SKM-1 (cell line): ENCODE data around the gene ANP32A.
"Not testable (repeated sequence)": the region's sequence is repeated elsewhere in the genome, so short reads cannot be mapped to it uniquely, and the experiment has no call there.

Source experiments
- DNase-seq: peaks from one replicate; lab custom pipeline; 2025; ENCODE audit not compliant: unreplicated experiment; lab: John Stamatoyannopoulos, UW

ANP32A gene

DNA sequence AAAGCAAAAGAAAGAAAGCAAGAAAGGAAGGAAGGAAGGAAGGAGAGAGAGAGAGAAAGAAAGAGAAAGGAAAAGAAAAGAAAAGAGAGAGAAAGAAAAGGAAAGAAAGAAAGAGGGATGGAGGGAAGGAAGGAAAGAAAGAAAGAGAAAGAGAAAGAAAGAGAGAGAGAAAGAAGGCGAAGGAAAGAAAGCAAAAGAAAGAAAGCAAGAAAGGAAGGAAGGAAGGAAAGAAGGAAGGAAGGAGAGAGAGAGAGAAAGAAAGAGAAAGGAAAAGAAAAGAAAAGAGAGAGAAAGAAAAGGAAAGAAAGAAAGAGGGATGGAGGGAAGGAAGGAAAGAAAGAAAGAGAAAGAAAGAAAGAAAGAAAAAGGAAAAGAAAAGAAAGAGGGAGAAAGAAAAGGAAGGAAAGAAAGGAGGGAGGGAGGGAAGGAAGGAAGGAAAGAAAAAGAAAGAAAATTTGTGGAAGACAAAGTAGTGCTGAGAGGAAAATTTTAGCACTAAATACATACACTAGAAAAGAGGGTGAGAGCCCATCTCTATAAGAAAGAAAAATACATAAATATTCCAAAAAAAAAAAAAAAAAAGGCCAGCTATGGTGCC is 60.6 kb downstream of the ANP32A start:
- not testable (repeated sequence) for DNase-seq

DNA sequence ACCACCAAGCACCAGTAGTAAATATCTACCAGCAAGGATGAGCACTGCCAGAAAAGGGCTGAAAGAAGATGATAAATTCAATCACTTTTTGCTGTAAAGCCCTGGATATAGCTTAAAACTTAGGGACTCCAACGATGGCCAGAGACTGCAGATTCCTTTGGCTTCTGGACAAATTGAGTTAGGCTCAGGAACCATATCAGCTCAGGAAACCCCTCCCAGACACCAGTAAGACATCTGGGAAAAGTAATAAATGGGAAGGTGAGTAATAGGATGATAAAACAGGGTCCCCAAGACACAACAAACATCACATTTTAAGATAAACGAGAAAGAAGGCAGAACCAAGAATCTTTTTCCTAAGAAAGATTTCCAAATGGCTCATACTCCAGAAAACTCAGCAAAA is 65.0 kb downstream of the ANP32A start:
- no peak for DNase-seq

DNA sequence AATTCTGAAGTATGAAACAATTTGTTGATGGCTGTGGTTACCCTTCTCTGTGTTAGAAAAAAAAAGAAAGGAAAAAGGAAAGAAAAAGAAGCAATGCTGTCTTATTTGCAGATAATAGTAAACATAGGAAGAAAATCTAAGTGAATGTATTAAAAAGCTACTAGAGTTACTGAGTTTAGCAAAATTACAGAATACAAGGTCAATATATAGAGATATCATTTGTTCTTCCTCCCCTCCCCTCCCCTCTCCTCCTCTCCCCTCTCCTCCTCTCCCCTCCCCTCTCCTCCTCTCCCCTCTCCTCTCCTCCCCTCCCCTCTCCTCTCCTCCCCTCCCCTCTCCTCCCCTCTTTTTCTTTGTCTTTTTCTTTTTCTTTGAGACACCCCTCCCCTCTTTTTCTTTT is 69.1 kb downstream of the ANP32A start:
- no peak for DNase-seq

DNA sequence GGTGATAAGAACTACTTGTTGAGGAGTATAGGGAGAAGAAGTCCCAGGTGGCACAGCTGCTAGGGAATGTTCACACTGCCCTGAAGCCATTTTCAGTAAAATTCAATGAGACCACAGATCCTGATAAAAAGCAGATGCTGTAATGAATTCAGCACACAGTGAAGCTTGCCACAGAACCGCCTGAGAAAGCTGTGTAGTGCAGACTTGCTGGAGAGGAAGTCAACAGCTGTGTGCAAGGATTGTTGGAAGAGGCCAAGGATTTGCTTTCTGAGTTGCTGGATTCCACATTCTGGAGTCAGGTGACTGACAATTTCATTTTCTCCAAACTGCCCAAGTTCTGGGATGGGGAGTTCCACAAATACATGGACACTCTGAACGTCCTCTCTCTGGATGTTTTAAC is 70.9 kb downstream of the ANP32A start:
- DNase-seq = no peak

GRCh38 chr15:68749365-68749764 is 71.3 kb downstream of the ANP32A start:
- no peak for DNase-seq

GRCh38 chr15:68743256-68743655 is 77.4 kb downstream of the ANP32A start:
- no peak for DNase-seq

DNA sequence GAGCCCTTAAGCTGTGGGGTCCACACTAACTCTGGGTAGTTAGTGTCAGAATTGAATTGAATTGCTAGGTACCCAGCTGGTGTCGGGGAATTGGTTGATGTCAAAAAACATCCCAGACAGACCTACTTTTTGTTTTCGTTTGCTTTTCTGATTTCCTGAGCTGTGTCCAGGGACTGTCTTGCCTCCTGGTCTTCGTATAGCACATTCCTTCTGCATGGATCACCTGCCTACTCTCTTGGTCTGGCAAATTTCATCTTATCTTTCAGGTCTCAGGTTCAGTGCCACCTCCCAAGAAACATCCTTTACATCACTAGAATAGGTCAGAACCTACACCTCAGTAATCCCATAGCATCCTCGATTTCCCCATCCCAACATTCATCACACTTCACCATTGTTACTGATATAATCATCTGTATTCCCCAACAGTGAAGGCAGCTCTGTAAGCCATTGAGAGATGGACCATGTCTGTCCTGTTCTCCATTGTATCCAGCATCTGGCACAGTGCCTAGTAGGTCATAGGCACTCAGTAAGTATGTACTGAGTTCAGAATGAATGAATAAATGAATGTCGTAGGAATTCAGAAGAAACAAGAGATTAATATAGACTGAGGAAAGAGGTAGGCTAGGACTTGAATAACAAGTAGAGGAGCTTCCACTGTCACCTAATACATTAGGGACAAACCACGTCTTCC is 81.2 kb downstream of the ANP32A start:
- DNase-seq = no peak

- no peak for DNase-seq
Observed at GRCh38 chr15:68735610-68736009, 85.1 kb downstream of the ANP32A start.

DNA sequence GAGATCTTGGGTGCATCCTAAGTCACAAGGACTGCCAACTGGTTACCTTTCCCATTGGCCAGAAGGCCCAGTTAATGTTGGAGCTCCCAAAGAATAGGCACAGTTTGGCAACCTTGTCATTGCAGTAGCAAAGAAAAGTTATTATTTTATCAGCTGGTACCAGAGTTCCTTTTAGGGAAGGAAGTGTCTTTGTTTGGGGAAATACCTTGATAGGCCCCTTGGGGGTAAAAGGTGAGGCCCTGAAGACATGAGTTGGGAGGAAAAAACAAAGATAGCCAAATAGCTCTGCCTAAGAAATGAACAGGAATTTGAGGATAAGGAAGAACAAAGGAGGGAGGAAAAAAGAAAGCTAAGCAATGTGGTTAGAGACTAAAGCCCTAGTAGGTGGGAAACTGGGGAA is 85.8 kb downstream of the ANP32A start:
- no peak for DNase-seq

DNA sequence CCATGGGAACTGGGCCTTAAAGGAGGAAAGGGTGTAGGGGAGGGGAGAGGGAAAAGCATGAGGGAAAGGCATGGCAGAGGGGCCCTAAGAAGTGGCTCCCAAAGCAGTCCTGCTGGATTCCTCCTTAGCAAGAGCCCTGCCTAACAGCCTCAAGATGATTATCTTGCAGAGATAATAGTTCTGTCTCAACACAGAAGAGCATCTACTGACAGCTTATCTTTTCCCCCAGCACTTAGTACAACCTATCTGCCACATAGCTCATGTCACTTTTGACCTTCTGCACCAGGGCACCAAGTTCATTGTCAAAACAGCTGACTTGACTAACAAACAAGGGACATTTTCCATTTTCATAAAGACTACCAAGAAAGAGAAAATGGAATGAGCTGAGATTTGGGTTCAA is 86.3 kb downstream of the ANP32A start:
- no peak for DNase-seq

GRCh38 chr15:68733666-68734065 is 87.0 kb downstream of the ANP32A start:
- no peak for DNase-seq

GRCh38 chr15:68732451-68732850 is 88.2 kb downstream of the ANP32A start:
- DNase-seq = no peak

- DNase-seq = no peak
Observed at GRCh38 chr15:68730976-68731897, 89.5 kb downstream of the ANP32A start.

DNA sequence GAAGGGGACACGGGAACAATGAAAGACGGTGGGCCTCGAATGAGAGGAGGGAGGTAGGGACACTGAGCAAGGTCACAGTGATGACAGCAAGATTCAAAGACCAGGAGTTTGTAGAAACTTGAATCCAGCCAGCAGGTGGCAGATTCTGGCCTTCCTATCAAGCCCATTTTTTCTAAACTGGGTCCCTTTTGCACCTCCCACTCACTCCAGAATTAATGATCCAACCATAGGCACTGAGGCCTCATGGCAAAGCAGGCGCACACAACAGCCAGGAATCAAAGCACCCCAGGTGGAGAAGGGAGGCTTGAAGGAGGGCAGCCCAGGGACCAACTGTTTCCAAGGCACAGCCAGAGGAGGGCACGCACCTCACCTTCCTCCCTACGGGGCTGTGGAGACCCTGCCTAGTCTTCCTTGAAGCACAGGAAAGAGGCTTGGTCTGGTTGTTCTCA is 90.2 kb downstream of the ANP32A start:
- peak; percentile 11 for DNase-seq

- DNase-seq = no peak
Observed at GRCh38 chr15:68729789-68730411, 90.8 kb downstream of the ANP32A start.
